HUES6 (cell line): ENCODE data around the gene S1PR3.

Experiments
- H3K27ac ChIP-seq: 2 replicates; pipeline ENCODE4 v1.7.0; 2013; ENCODE audit warnings: low read depth, mild to moderate bottlenecking, low read length, inconsistent platforms
- H3K27me3 ChIP-seq: 2 replicates; pipeline ENCODE4 v1.6.1; 2013; ENCODE audit warnings: low read length; ENCODE audit not compliant: control insufficient read depth, insufficient read depth
- H3K36me3 ChIP-seq: 2 replicates; pipeline ENCODE4 v1.6.1; 2013; ENCODE audit warnings: low read length; ENCODE audit not compliant: control insufficient read depth, insufficient read depth
- H3K4me1 ChIP-seq: 2 replicates; pipeline ENCODE4 v1.6.1; 2013; ENCODE audit warnings: low read length; ENCODE audit not compliant: control insufficient read depth, insufficient read depth
- H3K4me3 ChIP-seq: 2 replicates; pipeline ENCODE4 v1.5.1; 2013; ENCODE audit warnings: low read depth, low read length
- H3K9ac ChIP-seq: one replicate; pipeline ENCODE4 v1.6.1; 2013; ENCODE audit warnings: mild to moderate bottlenecking, low read length
- H3K9me3 ChIP-seq: 2 replicates; pipeline ENCODE4 v1.6.1; 2013; ENCODE audit warnings: low read depth, low read length; ENCODE audit not compliant: control insufficient read depth, insufficient read depth

Gene S1PR3

DNA sequence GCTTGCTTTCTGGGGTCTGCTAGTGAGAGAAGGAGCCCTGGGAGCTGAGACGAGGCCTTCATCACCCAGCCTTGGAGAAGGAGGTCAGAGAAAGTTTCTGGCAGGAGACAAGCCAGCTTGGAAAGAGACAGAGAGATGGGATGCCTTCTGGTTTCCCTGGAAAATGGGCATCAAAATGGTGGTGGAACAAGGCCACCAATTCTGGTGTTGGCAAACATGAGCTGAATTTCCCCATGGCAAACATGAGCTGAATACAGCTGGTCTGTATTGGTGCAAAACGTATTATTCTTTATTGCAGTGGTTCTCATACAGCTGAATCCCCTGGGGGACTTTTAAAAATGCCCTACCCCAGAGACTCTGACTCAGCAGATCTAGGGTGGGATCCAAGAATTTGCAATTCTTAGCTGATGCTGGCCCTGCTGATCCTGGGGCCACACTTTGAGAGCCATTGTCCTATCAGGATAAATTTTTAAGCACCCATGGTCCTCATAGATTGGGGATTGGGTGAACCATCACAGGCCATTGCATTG is 39.1 kb upstream of the S1PR3 start:
- no peak overlapping the region for H3K9ac ChIP-seq
- peaks cover 5% of the 10 kb centered on the region; the same call in 1 of the 2 replicates for H3K9me3 ChIP-seq
- no peaks in the 10 kb centered on the region for H3K27me3 ChIP-seq
- no peak overlapping the region for H3K27ac ChIP-seq
- no peaks in the 10 kb centered on the region for H3K36me3 ChIP-seq
- H3K4me3 ChIP-seq = no peak overlapping the region
- peaks cover 15% of the 10 kb centered on the region; the same call in 1 of the 2 replicates for H3K4me1 ChIP-seq

DNA sequence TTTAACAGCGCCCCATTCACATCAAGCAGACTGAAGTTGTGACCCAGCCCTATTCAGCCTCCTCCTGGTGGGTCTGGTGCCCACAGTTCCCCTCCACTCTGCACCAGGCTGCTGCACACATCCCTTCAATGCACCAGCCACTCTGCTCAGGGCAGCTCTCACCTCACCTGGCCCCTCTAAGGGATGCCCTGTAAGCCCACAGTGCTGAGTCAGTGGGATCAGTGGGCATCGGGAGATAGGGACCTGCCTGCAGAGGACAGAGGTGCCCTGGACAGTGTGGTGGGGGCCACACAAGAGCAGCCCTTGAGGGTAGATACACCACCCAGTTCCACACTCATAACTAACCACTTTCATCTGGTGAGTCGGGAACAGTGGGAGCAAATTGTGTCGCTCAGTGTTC is 38.3 kb upstream of the S1PR3 start:
- H3K4me1 ChIP-seq = peaks cover 19% of the 10 kb centered on the region; the same call in 1 of the 2 replicates
- H3K36me3 ChIP-seq = no peaks in the 10 kb centered on the region
- H3K27ac ChIP-seq = no peak overlapping the region
- no peak overlapping the region for H3K9ac ChIP-seq
- H3K9me3 ChIP-seq = peaks cover 5% of the 10 kb centered on the region; the same call in 1 of the 2 replicates
- H3K4me3 ChIP-seq = no peak overlapping the region
- H3K27me3 ChIP-seq = no peaks in the 10 kb centered on the region

DNA sequence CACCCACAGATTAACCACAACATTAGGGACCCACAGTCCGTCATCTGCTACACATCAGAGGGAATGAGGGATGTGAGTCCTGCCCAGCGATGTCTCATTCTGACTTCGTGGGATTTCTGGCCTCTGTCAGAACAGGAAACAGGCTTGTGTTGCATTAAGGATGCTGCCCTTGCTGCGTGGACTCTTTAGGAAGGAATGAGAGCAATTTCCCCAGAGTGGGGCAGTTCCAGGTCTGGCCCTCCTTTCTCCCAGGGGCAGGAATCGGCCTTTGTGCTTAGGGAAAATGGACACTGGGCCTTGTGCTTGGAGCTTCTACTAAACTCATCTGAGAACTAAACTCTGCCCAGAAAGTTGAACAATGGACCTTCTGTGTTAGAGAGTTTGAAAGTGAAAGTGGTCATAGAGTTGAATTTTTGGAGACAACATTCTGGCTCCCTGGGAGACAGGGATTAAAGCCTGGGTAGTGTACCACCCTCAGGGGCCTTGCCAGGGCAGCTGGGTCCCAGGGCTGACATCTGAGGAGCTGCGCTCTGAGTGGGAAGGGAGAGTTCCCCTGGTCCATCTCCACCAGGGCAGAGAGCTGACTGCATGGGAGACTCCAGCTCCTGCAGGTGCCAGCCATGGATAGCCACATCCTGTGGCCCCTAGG is 37.8 kb upstream of the S1PR3 start:
- no peak overlapping the region for H3K4me3 ChIP-seq
- no peak overlapping the region for H3K9ac ChIP-seq
- no peaks in the 10 kb centered on the region for H3K36me3 ChIP-seq
- H3K27me3 ChIP-seq = no peaks in the 10 kb centered on the region
- H3K4me1 ChIP-seq = peaks cover 19% of the 10 kb centered on the region; the same call in 1 of the 2 replicates
- H3K9me3 ChIP-seq = peaks cover 5% of the 10 kb centered on the region; the same call in 1 of the 2 replicates
- H3K27ac ChIP-seq = no peak overlapping the region

DNA sequence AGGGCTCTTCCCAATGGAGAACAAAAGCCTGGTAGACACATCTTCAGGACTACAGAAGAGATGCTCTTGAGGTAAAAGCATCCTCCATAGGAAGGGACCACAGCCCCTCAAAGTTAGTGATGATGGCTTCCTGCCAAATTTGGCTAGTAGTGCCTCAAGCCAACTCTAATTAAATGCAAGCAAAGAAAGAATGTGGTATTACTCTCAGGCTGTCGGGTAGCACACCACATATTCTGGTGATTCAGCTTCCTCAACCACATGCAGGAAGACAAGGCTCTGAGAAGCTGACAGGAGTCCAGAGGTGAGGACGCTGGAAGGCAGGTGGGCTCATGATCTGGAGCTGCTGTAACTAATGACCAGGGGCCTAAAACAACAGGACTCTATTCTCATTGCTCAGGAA is 37.2 kb upstream of the S1PR3 start:
- Histone ChIP-seq H3K27ac (no peak overlapping the region), H3K27me3 (no peaks in the 10 kb centered on the region), H3K9ac (no peak overlapping the region), H3K4me3 (no peak overlapping the region), H3K4me1 (peaks cover 19% of the 10 kb centered on the region; the same call in 1 of the 2 replicates), H3K36me3 (no peaks in the 10 kb centered on the region), H3K9me3 (peaks cover 5% of the 10 kb centered on the region; the same call in 1 of the 2 replicates)

DNA sequence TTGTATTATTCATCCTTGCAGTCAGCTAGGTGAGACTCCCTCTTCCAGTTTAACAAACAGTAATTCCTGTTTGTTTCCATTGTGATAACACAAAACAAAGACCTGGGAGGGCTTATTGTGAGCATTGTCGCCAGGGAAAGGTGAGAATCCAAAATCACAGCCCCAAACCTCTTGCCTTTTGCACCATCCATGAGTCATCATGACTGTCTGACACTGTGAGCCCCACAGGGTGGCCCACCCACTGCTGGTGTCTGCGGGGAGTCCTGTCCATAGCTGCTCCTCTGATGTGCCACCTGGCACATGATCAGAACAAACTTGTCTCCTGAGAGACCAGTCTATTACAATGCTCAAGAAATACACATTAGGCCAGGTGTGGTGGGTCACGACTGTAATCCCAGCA is 33.7 kb upstream of the S1PR3 start:
- Histone ChIP-seq H3K27ac (no peak overlapping the region), H3K36me3 (no peaks in the 10 kb centered on the region), H3K27me3 (no peaks in the 10 kb centered on the region), H3K4me1 (0 out of 2 replicates have a peak, but pooled peaks cover 9% of the 10 kb centered on the region), H3K4me3 (no peak overlapping the region), H3K9me3 (peaks cover 5% of the 10 kb centered on the region; the same call in 1 of the 2 replicates), H3K9ac (no peak overlapping the region)

DNA sequence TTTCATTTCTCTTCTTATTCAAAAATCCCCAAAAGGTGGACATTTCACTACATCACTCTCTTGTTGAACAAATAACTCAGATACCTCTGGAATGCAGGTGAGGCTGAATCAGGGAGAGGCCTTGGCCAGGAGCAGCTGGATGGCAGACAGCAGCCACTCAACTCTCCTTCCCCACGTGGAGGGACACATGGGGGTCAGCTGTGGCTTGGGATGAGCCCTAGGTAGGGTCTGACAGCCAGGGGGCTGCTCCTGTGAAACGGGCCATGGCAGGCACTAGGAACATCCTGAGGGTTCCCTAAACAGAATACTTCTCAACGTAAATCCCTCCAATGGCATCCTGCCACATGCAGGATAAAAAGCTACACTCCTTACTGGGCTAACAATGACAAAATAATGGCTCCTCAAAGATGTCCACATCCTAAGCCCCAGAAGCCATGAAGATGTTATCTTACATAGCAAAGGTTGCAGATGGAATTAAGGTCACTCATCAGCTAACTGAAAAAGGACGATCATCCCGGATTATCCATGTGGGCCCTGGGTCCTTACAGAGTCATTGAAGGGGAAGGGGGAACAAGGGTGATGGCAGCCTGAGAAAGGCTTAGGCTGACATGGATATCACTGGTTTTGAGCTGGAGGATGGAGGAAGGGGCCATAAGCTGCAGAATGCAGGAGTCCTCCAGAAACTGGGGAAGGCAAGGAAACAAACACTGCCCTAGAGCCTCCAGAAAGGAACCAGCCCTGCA is 31.4 kb upstream of the S1PR3 start:
- Histone ChIP-seq H3K27ac (no peak overlapping the region), H3K36me3 (no peaks in the 10 kb centered on the region), H3K4me1 (peaks cover 9% of the 10 kb centered on the region; the same call in 1 of the 2 replicates), H3K4me3 (no peak overlapping the region), H3K9ac (no peak overlapping the region), H3K27me3 (no peaks in the 10 kb centered on the region), H3K9me3 (no peaks in the 10 kb centered on the region)

DNA sequence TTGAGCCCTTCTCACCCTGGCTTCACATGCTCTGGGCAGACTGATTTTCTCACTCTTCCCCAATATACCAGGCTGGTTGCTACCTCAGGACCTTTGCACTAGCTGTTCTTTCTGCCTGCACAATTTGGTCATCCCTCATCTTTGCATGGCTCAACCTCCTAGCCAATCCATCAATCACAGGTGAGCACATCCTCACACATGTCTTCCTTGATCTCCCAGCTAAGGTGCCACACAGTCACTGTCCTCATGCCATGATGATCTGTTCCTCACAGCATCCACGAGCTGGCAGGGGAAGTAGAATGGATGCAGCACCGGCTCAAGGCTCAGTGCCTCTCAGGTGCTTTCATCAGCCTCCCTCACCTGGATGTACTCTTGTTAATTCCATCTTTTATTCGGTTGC is 30.6 kb upstream of the S1PR3 start:
- Histone ChIP-seq H3K27me3 (no peaks in the 10 kb centered on the region), H3K27ac (no peak overlapping the region), H3K9me3 (no peaks in the 10 kb centered on the region), H3K36me3 (no peaks in the 10 kb centered on the region), H3K4me3 (no peak overlapping the region), H3K9ac (no peak overlapping the region), H3K4me1 (peaks cover 9% of the 10 kb centered on the region; the same call in 1 of the 2 replicates)

DNA sequence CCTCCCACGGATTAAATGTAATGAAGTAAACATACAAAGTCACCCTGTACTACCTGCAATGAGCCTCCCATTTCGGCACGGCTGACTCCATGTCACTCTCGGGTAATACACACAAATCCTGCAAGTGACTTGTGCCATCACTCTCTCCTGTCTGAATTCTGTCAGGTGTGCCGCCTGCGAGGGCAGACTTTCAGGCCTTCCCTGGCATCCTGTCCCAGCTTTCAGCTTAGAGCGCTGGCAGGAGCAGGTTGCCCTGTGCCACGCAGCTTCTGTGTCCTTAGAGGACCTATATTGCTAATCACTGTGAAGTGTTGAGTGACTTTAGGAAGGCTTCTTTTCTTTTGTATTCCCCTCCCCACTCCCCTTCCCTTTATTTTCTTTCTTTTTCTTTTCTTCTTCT is 25.8 kb upstream of the S1PR3 start:
- H3K4me1 ChIP-seq = peaks cover 10% of the 10 kb centered on the region
- H3K36me3 ChIP-seq = no peaks in the 10 kb centered on the region
- H3K4me3 ChIP-seq = no peak overlapping the region
- H3K27ac ChIP-seq = no peak overlapping the region
- no peak overlapping the region for H3K9ac ChIP-seq
- H3K27me3 ChIP-seq = no peaks in the 10 kb centered on the region
- no peaks in the 10 kb centered on the region for H3K9me3 ChIP-seq

DNA sequence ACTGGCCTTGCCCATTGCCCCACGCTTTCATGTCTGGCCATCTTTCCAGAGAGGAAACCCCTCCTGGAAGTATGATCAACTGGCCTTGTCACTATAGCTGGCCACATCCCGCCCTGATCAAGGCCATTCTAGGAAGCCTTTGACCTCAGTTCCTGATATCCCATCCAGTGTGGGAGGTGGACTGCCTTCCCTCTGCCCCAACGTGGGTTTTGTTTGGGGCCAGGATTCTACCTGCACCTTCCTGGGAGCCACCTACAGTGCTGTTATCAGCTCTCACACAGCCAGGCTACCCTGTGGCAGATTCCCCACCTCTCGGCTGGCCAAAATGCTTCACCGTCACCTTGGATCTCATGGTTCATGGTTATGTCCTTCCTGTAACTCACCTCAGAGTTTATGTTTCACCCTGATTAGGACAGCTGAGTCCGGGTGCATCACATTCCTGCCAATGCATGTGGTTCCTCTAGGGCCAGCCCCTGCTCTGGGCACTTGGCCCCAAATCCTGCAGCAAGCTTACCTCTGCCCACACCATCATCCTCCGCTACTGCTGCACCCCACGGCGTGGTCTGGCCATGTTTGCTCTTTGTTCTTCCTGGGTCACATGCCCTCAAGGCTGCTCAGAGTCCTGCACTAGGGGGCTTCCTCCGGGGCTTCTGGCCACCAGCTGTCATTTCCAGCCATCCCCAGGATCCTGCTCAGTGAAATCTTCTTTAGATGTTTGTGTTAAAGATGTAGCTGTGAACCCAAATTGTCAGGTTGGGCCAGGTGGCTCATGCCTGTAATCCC is 24.2 kb upstream of the S1PR3 start:
- Histone ChIP-seq H3K27me3 (no peaks in the 10 kb centered on the region), H3K4me1 (peaks cover 10% of the 10 kb centered on the region), H3K9me3 (no peaks in the 10 kb centered on the region), H3K27ac (no peak overlapping the region), H3K4me3 (no peak overlapping the region), H3K9ac (no peak overlapping the region), H3K36me3 (no peaks in the 10 kb centered on the region)

DNA sequence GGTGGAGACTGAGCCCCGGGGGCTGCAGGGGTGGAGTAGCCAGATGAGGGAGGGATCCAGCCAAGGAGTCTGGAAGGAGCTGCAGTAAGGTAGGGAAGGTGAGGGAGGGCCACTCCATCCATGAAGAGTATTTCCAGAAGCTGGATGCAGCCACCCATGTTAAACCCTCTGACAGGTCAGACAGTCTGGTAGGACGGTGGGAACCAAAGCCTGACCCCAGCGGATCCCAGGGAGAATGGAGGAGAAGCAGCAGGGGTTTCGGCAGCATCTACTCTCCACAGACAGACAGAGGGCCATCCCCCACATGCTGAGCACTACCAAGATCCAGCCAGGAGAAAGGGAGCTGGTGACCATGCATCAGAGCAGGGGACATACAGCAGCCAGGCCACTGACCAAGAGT is 22.5 kb upstream of the S1PR3 start:
- Histone ChIP-seq H3K9me3 (no peaks in the 10 kb centered on the region), H3K9ac (no peak overlapping the region), H3K36me3 (no peaks in the 10 kb centered on the region), H3K4me1 (peaks cover 10% of the 10 kb centered on the region), H3K27ac (no peak overlapping the region), H3K4me3 (no peak overlapping the region), H3K27me3 (no peaks in the 10 kb centered on the region)
